Spleen (tissue), 11 donors: ENCODE measurements around the gene XYLT1. TPM values are rescaled to one million over a fixed set of nuclear protein-coding genes. Genes with fewer than 3 reads are reported as not detected.

Experiments
- DNase-seq: peaks from one replicate; pipeline ENCODE4 v3.0.0-alpha.2; 2020
- H3K27ac ChIP-seq, 8 donors: fragments of 200-600 bp; sonication (generic) in 7 of 8; 1 replicate in 4 of 8; 2 replicates in 4 of 8; pipeline versions ENCODE4 v1.5.0 to v1.8.0; 2016 to 2021; ENCODE audit warnings: inconsistent platforms in 4 of 8, mild to moderate bottlenecking in 4 of 8, moderate library complexity in 1 of 8
- H3K27me3 ChIP-seq, 7 donors: fragments of 200-600 bp; sonication (generic) in 6 of 7; replicated peaks in 1 of 7; 1 replicate in 4 of 7; 2 replicates in 3 of 7; pipeline versions ENCODE4 v1.5.0 to v1.8.0; 2016 to 2021; ENCODE audit warnings: inconsistent platforms in 3 of 7, mild to moderate bottlenecking in 1 of 7
- H3K36me3 ChIP-seq, 6 donors: fragments of 200-600 bp; sonication (generic) in 5 of 6; 1 replicate in 4 of 6; 2 replicates in 2 of 6; pipeline versions ENCODE4 v1.5.0 to v1.8.0; 2016 to 2021; ENCODE audit warnings: inconsistent platforms in 2 of 6
- H3K4me1 ChIP-seq, 6 donors: fragments of 200-600 bp; sonication (generic) in 5 of 6; 1 replicate in 3 of 6; 2 replicates in 3 of 6; pipeline versions ENCODE4 v1.5.0 to v1.8.0; 2016 to 2021; ENCODE audit warnings: inconsistent platforms in 3 of 6
- H3K4me3 ChIP-seq, 8 donors: fragments of 200-600 bp; sonication (generic) in 7 of 8; 1 replicate in 4 of 8; 2 replicates in 4 of 8; pipeline versions ENCODE4 v1.5.0 to v1.8.0; 2016 to 2021; ENCODE audit warnings: inconsistent platforms in 4 of 8, mild to moderate bottlenecking in 4 of 8, moderate library complexity in 2 of 8
- H3K9me3 ChIP-seq, 8 donors: fragments of 200-600 bp; sonication (generic) in 7 of 8; 1 replicate in 4 of 8; 2 replicates in 4 of 8; pipeline versions ENCODE4 v1.5.0 to v1.8.0; 2016 to 2021; ENCODE audit warnings: inconsistent platforms in 4 of 8
- CTCF ChIP-seq, 11 experiments: fragments of 200-600 bp in 7 of 11; fragments of 450-650 bp in 4 of 11; sonication (generic) in 4 of 11; IDR thresholded peaks in 8 of 11; conservative IDR thresholded peaks in 3 of 11; 1 replicate in 7 of 11; 2 replicates in 4 of 11; pipeline versions ENCODE4 v1.4.0 to v1.8.0; 2016 to 2021; ENCODE audit warnings: antibody characterized with exemption in 11 of 11, inconsistent platforms in 4 of 11, mild to moderate bottlenecking in 1 of 11
- POLR2A ChIP-seq, 3 donors: fragments of 450-650 bp; IDR thresholded peaks; one replicate each; pipeline ENCODE4 v1.5.1; 2017; ENCODE audit warnings: antibody characterized with exemption in 3 of 3, mild to moderate bottlenecking in 1 of 3
- POLR2AphosphoS5 ChIP-seq, 3 donors: sonication (generic); formaldehyde crosslinking; IDR thresholded peaks; one replicate each; pipeline ENCODE4 v1.5.1; 2017; ENCODE audit warnings: antibody characterized with exemption in 3 of 3
- whole genome bisulfite sequencing, 5 donors: extraction: QIAGEN DNeasy Blood & Tissue Kit in 3 of 5; methylation state at CpG; one replicate each; pipeline versions ENCODE4 v1.1.5 to v1.1.7; 2013 to 2018; 5-methylcytosine and 5-hydroxymethylcytosine counted together
- intact Hi-C: fragments of 100-400 bp; cut with DNase I; formaldehyde crosslinking; loops from one replicate; pipeline ENCODE4 v1.15.0; 2023; ENCODE audit warnings: low total_unique reads
- polyA plus RNA-seq, 3 donors: library from polyadenylated mRNA; stranded (reverse); fragments of 200-250 nt; gene quantifications; one replicate each; pipeline ENCODE4 v1.2.1, GENCODE V29; 2013
- total RNA-seq, 7 donors: library from RNA; depleted of rRNA in 3 of 7; stranded (reverse); fragments of >200 nt in 3 of 7; fragmentation: NEBNext Ultra II Directional in 4 of 7; extraction: Animal tissue kit (Norgen Biotek cat#: 25700) in 4 of 7; gene quantifications; one replicate each; pipeline versions ENCODE4 v1.1.0 to v1.2.1, GENCODE V29; 2016 to 2021
- donor health status: healthy with polysubstance abuse.
- donor health status: DM: no; HTN: no; CAD: no; lungs with moderate emphysema.
- donor health status: DM: no; HTN: no; CAD: no.
- donor health status: Bipolar disorder and iron deficiency.
- donor health status: healthy.
- donor health status: DM: no; HTN: no; CAD: no.
- donor health status: DM: yes; HTN: yes; CAD: no.

XYLT1 gene
- total and polyA plus RNA-seq, 10 donors = 2.1 to 40.7 (median 23.5) TPM

- H3K4me3 ChIP-seq = no peak overlapping the region
- no peak for DNase-seq
- H3K36me3 ChIP-seq = no peaks in the 10 kb centered on the region
- 73 to 85% (median 77%) methylated on average over 3 of the region's 3 CpGs for WGBS, 5 donors
- intact Hi-C loops = no loop called here
- no peaks in the 10 kb centered on the region for H3K9me3 ChIP-seq
- H3K4me1 ChIP-seq = no peaks in the 10 kb centered on the region
- H3K27ac ChIP-seq = no peak overlapping the region
- peaks cover 0 to 9% (median 0%) of the 10 kb centered on the region in 7 donors for H3K27me3 ChIP-seq
- TF ChIP-seq POLR2A (IDR thresholded peaks at IDR 0.05) = no peak
Measured at GRCh38 chr16:17518441-17518840, 47.7 kb upstream of the XYLT1 start.

GRCh38 chr16:17515421-17516210 is 44.9 kb upstream of the XYLT1 start:
- H3K9me3 ChIP-seq = no peaks in the 10 kb centered on the region
- H3K4me1 ChIP-seq = no peaks in the 10 kb centered on the region
- intact Hi-C loops = no loop called here
- DNase-seq = no peak
- no peaks in the 10 kb centered on the region for H3K36me3 ChIP-seq
- peaks cover 0 to 9% (median 0%) of the 10 kb centered on the region in 7 donors for H3K27me3 ChIP-seq
- WGBS, 5 donors = 83 to 91% (median 89%) methylated on average over 10 of the region's 10 CpGs
- H3K4me3 ChIP-seq = no peak overlapping the region
- no peak overlapping the region for H3K27ac ChIP-seq
- TF ChIP-seq POLR2AphosphoS5 (IDR thresholded peaks at IDR 0.05) (no peak), POLR2A (IDR thresholded peaks at IDR 0.05) (no peak), CTCF (IDR thresholded peaks at IDR 0.05 in 8 of 11, conservative IDR thresholded peaks at IDR 0.05 in 3 of 11) (no peak)

- no peak for DNase-seq
- intact Hi-C loops = no loop called here
- no peak overlapping the region for H3K27ac ChIP-seq
- peaks cover 0 to 15% (median 6%) of the 10 kb centered on the region in 8 donors for H3K9me3 ChIP-seq
- H3K27me3 ChIP-seq = peaks cover 0 to 9% (median 0%) of the 10 kb centered on the region in 7 donors
- no peak overlapping the region for H3K4me3 ChIP-seq
- H3K4me1 ChIP-seq = no peaks in the 10 kb centered on the region
- no peak for TF ChIP-seq CTCF (IDR thresholded peaks at IDR 0.05 in 8 of 11, conservative IDR thresholded peaks at IDR 0.05 in 3 of 11)
- TF ChIP-seq POLR2A (IDR thresholded peaks at IDR 0.05) = no peak
- no peak for TF ChIP-seq POLR2AphosphoS5 (IDR thresholded peaks at IDR 0.05)
- 36 to 60% (median 55%) methylated on average over 6 of the region's 6 CpGs for WGBS, 5 donors
- H3K36me3 ChIP-seq = no peaks in the 10 kb centered on the region
Measured at GRCh38 chr16:17512636-17513220, 42.0 kb upstream of the XYLT1 start.

- peaks cover 0 to 15% (median 6%) of the 10 kb centered on the region in 8 donors for H3K9me3 ChIP-seq
- no peaks in the 10 kb centered on the region for H3K36me3 ChIP-seq
- peaks cover 0 to 8% (median 0%) of the 10 kb centered on the region in 7 donors for H3K27me3 ChIP-seq
- TF ChIP-seq CTCF (IDR thresholded peaks at IDR 0.05 in 8 of 11, conservative IDR thresholded peaks at IDR 0.05 in 3 of 11) = no peak
- TF ChIP-seq POLR2AphosphoS5 (IDR thresholded peaks at IDR 0.05) = no peak
- no peak for TF ChIP-seq POLR2A (IDR thresholded peaks at IDR 0.05)
- DNase-seq = no peak
- no peaks in the 10 kb centered on the region for H3K4me1 ChIP-seq
- intact Hi-C loops = no loop called here
- no peak overlapping the region for H3K27ac ChIP-seq
- H3K4me3 ChIP-seq = no peak overlapping the region
Measured at GRCh38 chr16:17511340-17511739, 40.6 kb upstream of the XYLT1 start.
